GM21717 (cell line): Measurements from ENCODE around the gene C10orf105.

Source experiments
- ATAC-seq: cut with Tn5 transposase; IDR thresholded peaks from one replicate; pipeline ENCODE4 v1.9.1; 2021; ENCODE audit warnings: mild to moderate bottlenecking, moderate library complexity; ENCODE audit not compliant: unreplicated experiment

C10orf105 gene

GRCh38 chr10:71703577-71703976 lies 16.0 kb downstream of the C10orf105 start:
- ATAC-seq = no peak

DNA sequence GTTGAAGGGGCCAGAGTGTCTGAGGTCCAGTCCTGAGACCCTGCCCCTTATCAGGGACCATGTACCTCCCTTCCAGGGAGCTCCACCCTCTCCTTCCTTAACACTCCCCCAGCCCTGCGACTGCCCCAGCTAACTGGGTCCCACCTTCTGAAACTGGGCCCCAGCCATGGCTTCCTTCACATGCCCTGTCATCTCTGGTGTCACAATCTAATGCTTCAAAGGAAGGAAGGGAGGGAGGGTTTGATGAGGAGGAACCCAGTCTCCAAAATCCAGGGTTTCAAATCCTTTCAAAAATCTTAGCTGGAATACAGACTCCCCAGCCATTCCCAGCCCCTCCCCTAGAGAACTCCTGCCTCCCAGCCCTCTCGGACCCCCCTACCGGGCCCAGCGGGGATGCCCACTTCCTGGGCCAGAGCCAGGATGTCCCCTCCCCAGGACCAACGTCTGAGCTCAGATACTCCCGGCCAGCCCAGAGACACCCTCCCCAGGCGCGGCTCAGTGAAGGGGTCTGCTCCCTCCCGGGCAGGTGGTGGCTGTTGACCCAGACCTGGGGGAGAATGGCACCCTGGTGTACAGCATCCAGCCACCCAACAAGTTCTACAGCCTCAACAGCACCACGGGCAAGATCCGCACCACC lies 18.0 kb downstream of the C10orf105 start:
- no peak for ATAC-seq

- no peak for ATAC-seq
These were observed 18.7 kb downstream of the C10orf105 start for GRCh38 chr10:71700731-71701368.

- ATAC-seq = no peak
These were observed 20.8 kb downstream of the C10orf105 start for GRCh38 chr10:71698737-71699136.

DNA sequence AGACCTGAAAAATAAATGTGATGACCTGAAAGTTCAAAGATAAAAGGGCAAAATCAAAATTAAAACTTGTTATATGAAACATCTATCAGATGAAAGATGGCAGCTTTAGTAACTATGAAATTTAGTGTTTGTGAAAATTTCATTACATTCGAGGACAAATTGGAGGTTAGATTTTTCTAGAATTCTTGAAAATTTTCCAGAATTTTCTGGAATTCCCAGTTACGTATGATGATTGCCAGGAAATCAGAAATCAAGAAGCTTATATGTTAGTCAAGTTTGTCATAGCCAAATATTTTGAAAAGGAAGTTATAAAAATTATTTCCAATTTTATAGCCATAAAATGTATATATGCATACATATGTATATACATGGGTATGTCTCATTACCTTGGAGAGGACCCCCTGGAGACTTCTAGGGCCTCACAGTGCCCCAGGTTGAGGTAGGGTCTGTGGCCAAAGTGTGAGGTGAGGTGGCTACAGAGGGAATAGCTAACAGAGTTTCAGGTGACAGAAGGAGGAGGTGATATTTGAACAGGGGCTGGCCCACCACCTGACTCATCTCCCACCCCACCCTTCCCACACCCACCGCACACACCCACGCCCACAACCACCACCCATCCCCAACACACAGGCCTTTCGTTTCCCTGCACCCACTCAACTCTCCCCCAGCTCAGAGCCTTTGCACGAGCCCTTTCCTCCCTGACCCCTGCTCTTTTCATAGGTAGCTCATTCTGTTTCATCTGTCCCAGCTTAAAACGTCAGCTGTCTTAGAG lies 21.5 kb downstream of the C10orf105 start:
- ATAC-seq = no peak

GRCh38 chr10:71696628-71697326 lies 22.8 kb downstream of the C10orf105 start:
- ATAC-seq = no peak

DNA sequence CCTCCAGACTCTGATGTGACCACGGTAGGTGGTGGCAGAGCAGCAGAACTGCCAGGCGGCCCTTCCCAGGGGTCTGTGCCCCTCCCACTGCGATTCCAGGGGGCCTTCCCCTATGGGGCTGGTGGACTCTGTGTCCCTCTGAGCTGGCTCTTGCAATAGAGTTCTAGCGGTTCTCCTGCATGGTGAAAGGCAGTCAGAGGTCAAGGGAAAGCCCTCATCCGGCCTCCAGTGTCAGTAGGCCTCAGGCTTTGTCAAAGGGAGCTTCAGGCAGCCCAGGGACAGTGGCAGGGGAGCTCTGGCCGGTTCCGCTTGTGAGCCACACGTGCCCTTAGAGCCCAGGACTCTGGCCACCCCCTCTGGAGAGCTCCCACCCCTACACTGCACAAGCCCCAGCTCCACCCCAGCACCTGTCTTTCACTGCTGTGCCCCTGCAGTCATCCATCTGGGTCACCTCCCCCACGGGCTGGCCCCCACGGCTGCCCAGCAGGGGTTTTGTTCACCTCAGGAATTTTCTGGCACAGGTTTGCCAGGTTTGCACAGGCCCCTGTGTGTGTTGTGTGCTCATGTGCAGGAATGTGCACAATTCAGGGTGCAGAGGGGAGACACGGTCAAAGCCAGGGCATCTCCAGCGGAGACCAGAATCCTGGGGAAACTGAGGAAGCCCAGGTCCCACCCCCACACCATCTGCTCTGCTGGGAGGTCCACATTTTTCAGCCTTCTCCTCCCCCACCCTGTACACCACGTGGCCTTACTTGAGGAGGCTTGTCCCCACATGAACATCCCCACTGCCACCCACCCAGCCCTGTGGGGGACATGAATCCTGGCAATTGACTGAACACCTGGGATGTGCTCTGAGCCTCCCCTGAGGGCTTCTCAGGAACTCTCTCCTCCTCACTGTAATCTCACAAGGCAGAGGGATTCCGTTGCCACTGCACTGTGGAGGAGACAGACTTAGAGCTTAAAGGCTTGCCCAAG lies 23.8 kb downstream of the C10orf105 start:
- no peak for ATAC-seq

- peak; percentile 78 for ATAC-seq
These were observed 25.0 kb downstream of the C10orf105 start for GRCh38 chr10:71694567-71694968.

DNA sequence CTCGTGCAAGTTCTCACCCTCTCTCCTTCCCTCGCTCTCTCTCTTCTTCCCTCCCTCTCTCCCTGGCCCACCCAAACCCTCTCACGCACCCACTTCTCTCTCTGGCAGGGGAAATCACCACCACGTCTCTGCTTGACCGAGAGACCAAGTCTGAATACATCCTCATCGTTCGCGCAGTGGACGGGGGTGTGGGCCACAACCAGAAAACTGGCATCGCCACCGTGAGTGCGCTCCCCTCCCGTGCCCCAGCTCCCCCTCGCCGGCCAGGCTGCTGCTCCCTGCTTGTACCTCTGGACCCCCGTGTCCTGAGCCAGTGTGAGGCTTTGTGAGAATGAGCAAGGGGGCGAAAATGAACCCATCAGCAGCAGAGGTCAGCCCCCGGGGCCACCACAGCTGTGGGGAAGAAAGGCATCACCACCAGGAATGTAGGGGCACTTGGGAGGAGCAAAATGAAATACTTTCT lies 25.5 kb downstream of the C10orf105 start:
- peak; percentile 10 for ATAC-seq

GRCh38 chr10:71693377-71693776 lies 26.2 kb downstream of the C10orf105 start:
- ATAC-seq = no peak

- no peak for ATAC-seq
These were observed 26.8 kb downstream of the C10orf105 start for GRCh38 chr10:71692598-71693306.

DNA sequence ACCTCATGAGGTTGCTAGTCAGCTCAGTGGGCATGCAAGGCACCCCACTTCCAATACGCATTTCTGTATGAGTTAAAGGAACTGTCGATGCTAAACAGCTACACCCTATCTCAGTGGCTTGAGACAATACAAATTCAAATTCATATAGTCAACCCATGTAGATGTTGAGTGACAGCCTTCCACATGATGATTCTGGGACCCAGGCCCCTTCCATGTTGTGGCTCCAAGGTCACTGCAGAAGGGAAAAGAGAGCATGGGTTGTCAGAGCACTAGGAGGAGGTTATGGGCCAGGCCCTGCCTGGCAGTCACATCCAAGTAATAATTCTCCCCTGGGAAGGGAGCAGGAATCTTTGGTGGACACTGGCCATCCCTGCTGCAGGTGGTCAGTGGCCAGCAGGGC lies 28.2 kb downstream of the C10orf105 start:
- no peak for ATAC-seq

DNA sequence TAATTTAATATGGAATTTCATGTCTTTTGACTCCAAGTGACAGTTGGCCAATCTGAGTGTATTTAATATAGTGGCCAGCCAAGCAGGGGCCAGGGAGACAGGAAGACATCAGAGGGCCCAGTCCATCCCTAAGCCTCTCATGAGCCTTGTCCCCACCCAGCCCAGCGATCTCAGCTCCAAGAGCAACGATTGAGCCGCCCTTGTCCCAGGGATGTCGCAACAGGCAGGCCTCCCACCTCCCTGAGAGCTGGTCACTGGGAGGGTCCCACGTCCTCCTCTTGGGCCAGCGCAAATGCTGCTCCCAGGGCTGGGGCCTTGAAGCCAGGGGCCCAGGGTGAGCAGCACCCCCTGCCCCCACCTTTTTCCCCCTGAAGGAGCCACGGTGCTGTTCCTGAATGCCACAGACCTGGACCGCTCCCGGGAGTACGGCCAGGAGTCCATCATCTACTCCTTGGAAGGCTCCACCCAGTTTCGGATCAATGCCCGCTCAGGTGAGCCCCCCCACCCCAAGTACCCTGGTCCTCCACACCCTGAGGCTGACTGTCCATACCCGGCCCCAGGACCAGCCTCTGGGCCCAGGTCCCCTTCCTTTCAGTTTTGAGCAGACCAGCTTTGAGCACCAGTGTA lies 29.4 kb downstream of the C10orf105 start:
- no peak for ATAC-seq

DNA sequence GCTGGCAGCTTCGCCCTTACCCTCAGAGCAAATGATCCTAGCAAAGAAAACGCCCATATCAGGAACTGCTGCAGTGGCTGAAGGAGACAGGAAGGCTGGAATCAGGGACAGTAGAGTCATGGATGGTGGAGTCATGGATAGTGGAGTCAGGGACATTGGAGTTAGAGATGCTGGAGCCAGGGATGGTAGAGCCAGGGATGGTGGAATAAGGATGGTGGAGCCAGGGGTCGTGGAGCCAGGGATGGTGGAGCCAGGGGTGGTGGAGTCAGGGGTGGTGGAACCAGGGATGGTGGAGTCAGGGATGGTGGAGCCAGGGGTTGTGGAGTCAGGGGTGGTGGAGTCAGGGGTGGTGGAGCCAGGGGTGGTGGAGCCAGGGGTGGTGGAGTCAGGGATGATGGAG lies 31.3 kb downstream of the C10orf105 start:
- no peak for ATAC-seq

DNA sequence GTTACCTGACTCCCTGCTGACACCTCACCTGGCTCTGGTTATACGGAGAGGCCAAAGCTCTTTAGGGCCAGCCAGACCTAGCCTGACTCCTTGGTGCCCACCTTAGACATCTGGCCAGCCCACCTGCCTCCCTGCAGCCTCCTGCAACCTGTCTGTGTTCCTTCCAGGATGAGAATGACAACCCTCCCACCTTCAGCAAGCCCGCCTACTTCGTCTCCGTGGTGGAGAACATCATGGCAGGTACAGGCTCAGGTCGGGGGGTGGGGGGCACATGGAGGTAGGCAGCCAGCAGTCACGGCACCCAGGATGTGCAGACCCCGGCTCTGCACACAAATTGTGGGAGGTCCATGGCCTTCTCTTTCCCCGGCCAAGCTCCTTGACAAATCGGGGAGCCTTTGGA lies 32.1 kb downstream of the C10orf105 start:
- no peak for ATAC-seq

DNA sequence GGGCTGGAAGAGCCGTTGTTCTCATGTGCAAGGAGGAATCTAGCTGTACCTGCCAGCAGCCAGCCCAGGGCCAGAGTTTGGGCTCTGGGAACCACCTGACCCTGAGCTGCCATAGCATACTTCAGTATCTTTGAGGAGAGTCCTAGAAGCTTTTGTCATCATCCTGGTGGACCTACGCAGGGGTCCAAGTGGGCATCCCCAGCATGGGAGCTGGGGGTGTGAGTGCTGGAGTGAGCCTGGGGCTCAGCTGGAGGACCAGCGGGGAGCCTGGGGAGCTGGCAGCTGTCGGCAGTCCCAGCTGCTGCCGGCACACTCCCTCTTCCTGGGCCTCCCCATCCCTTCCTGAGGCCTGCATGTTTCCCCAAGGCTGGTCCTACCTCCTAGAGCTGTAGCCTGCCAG lies 32.5 kb downstream of the C10orf105 start:
- ATAC-seq = no peak

- no peak for ATAC-seq
These were observed 33.9 kb downstream of the C10orf105 start for GRCh38 chr10:71685554-71686232.

DNA sequence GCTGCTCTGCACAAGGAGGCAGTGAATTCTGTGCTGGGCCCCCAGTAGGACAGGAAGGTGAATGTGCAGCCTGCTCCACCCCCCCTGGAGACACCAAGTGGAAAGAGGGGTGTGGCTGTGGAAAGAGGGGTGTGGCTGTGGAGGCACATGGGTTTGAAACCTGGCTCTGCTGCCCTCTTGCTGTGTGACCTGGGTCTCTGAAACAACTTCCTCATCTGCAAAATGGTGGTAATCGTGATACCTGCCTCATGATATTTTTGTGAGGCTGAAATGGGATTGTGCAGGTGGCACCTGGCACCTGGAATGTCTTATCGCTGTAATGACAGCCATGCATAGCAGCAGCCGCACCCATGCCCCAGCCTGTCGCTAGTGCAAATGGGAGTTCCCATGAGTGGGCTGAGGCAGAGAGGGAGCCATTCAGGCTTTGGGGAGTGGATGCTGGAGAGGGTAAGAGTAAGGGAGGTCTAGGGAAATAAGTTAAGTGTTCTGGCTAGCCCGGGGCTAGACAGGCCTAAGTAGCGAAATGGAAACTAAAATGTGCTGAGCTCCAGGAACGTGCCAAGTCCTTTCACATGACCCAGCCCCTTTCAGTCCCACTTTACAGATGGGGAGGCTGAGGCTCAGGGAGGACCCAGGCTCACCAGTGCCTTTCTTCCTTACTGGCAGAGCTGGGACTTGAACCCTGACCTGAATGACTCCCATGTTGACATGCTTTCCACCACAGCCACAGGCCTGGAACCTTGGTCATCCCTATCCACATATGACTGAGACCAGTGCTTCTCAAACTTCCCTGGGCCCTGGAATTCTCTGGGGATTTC lies 35.0 kb downstream of the C10orf105 start:
- no peak for ATAC-seq
